ENCODE measurements around the gene TICRR.

Gene TICRR

DNA sequence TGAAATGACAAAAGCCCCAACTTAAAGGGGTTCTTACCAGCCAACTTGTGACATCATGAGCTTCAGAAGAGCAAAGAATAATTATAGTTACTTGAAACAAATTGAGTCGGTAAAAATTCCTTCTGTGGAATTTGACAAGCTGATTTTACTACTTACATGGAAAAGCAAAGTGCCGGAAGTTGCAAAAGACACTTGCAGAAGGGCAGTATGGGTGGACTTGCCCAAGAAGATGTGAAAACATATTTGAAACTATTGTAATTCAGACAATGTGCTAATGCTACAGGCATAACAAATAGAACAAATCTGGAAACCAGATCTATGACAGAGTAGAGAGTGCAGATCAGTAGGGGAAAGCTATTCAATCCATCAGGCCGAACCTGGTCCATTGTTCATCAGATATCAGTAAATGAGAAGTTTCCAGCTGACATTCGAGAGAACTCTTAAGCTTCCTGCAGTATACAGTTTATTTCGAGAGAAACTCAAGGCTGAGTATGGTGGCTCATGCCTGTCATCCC lies 82.5 kb downstream of the TICRR start:
- no peak for DNase-seq

DNA sequence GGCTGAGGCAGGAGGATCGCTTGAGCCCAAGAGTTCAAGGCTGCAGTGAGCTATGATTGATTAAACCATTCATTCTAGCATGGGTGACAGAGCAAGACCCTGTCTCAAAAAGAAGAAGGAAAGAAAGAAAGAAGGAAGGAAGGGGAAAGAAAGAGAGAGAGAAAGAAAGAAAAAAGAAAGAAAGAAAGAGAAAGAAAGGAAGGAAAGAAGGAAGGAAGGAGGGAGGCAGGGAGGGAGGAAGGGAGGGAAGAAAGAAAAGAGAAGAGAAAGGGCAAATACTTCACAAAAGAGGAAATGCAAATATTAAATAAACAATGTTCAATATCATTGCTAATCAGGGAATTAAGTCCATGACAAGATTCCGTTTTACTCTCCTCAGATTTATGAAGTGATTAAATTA lies 84.0 kb downstream of the TICRR start:
- no peak for DNase-seq

- no peak for DNase-seq
Observed at GRCh38 chr15:89660556-89660955, 85.3 kb downstream of the TICRR start.

GRCh38 chr15:89662893-89663626 lies 87.8 kb downstream of the TICRR start:
- DNase-seq, result no peak

- DNase-seq, result no peak
Observed at GRCh38 chr15:89664441-89665350, 89.4 kb downstream of the TICRR start.

DNA sequence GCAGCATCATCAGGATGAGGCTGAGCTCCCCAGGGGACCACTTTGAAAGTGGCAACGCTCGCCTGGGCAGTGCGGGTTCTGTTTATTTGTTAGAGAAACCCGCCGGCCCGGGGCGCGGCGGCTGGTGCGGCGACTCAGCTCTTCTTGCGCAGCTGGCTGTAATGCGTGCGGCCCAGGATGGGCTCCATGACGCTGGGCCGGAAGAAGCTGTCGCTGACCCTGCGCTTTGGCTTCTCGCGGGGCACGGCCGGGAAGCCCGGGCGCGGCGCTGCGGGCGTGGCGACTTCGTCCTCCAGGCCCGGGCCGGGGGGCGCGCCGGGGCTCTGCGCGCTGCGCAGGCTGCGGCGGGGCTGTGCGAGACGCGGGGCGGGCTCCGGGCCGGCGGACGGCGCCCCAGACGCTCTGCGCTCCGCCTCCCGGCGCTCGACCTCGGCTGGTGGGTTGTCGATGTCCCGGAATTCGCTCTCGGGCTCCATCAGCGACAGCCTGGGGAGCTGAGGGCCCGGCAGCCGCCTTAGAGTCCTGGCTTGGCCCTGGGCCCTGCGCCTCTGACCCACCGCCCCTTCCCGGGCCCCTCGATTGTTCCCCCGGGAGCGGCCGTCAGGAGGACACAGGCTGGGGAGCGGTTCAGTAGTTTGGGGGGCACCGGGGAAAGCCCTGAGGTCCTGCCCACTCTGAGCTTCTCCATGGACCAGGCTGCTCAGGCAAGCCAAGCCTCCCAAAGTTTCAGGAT lies 90.3 kb downstream of the TICRR start:
- DNase-seq, result no peak

GRCh38 chr15:89666184-89666857 lies 91.1 kb downstream of the TICRR start:
- no peak for DNase-seq

DNA sequence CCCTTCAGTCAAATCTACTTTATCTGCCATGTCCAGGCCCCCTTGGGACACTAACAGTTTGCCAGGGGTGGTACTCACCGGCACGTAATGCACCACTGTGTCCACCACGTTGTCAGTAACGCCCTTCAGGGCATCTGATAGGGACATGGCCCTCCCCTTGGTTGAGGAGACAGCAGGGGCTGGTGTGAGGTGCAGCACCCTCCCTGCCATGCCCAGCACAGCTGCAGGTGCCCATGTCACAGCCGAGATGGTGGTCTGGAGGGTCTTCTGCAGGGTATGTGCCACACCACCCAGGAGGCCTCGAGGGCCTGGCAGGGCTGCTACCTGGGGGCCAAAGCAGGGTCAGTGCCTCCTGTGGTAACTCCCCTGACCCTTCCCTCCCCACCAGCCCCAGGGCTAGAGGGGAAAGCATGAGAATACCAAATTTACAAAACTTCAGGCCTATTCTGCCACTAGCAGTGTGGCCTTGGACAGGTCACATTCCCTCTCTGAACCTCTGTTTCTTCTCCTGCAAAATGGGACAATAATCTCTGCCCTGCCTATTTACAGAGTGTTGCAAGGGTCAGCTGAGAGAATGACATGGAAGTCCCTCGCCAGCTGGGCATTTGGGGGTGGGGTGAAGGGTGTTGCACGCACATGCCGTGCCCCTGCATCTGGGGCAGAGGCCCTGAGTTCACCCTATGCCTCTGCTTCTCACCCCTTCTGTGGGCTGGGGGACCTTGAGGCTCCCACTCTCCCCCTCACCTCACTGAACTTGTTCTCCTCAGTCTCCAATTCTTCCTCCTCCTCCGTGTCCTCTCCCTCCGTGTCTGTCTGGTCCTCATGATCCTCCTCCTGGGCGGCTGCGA lies 91.8 kb downstream of the TICRR start:
- DNase-seq, result no peak

DNA sequence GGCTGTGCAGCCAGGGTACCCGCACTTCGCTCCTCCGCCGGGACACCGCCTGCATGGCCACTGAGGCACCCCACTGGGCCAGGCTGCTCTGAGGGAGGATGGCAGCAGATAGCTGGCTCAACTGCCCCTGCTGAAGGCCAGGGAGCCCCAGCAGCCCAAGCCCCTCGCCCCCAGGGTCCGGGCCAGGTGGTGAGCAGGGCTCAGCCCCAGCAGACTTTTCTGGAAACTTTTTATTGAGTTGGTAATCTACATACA lies 92.4 kb downstream of the TICRR start:
- DNase-seq, result no peak

DNA sequence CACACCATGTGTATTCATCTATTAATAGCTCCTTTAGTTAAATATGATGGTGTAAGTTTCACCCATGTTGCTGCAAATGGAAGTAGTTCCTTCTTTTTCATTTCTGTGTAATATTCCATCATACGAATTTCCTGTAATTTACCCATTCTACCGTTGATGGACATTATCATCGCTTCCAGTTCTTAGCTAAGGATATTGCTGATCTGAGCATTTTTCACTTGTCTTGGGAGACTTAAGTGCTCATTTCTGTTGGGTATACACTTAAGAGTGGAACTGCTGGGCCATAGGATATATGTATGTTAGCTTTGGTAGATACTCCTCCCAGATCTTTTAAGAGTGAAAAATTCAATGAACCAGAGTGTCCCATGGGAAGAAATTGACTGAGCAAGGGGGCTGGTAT lies 92.9 kb downstream of the TICRR start:
- DNase-seq, result no peak

- DNase-seq, result no peak
Observed at GRCh38 chr15:89669309-89669865, 94.1 kb downstream of the TICRR start.

- no peak for DNase-seq
Observed at GRCh38 chr15:89669941-89670340, 94.7 kb downstream of the TICRR start.

GRCh38 chr15:89670971-89671560 lies 95.8 kb downstream of the TICRR start:
- no peak for DNase-seq

DNA sequence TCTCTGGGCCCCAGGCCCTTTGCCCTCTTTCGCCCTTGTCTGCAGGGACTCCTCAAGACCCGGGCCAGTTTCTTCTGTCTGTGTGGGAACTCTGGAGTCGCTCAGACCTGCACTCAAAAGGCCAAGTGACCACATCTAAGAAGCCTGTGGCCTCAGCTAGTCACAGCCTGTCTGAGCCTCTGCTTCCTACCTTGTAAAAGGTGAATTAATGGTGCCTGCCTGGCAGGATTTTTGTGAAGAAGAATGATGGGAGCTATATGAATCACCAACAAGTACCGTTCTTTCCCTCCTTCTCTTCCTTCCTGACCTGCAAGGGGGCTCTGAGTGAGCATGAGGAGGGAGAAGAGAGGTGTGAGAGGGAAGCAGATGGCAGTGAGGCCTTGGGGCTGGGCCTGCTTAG lies 96.4 kb downstream of the TICRR start:
- DNase-seq, result no peak

DNA sequence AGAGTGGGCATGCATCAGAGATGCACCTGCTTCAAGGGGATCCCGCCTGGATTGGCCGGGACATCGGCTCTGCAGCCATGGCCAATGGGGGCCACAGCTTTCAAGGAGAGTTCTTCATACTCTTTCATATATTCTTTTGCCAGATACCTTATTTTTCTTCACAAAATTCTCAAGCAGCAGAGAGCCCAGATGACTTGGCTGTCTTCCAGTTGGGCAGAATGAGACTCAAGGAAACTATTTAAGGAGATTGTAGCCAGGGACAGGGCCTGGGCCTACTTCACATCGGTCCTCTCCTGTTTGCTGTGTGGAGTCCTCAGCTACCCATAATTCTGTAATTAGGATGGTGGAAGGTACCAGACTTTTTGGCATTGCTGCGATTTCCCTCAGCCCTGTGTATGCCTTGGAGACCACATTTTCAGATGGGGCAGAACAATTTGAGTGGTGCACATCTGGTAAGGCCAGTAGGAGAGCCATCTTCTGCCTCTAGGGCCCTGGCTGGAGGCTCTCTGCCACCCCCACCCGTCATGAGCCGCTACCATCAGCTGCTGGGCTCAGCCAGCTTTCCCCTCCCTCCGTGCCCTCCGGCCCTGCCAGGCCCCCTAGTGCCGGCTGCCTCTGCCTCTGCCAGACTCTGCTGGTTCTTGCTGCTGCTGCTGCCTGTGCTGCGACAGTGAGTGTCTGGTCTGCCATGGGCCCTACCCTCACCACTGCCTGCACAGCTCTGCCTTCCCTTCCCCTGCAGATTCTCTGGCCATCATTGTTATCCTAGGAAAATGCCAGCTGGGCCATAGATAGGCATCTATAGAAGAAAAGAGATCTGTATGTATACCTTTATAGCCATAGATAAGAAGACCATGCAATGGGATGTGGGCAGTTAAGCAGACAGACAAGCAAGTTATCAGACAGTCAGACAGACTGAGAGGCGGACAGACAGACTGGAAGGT lies 97.2 kb downstream of the TICRR start:
- DNase-seq, result no peak

DNA sequence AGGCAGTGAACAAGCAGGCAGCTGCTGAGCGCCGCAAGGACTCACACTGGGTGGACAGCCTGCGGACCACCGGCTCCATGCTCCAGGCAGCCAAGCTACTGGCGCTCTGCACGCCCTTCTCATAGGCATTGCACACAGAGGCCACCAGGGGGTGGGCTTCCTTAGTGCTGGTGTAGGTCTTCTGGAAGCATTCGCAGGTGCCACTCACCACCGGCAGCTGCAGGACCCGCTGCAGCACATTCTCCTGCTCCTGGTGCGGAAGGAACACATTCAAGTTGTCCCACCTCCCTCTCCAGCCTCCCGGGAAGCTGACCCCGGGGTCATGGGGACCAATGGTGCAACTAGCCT lies 97.9 kb downstream of the TICRR start:
- no peak for DNase-seq

DNA sequence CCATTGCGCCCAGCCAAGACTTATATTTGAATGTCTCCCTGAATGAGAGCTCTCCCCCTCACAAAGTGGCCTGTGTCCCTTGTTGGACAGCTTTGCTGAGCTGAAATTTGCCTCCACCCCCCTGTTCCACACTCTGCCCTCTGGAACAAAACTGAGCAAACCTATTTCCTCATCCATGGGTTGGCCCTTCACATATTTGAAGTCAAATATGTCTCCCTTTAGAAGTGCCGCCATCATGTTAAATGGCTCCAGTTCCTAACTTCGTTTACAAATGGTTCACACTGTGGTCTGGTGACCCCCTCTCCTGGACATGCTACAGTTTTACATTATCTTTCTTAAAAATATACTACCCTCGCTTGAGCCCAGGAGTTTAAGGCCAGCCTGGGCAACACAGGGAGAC lies 99.3 kb downstream of the TICRR start:
- DNase-seq, result no peak

DNA sequence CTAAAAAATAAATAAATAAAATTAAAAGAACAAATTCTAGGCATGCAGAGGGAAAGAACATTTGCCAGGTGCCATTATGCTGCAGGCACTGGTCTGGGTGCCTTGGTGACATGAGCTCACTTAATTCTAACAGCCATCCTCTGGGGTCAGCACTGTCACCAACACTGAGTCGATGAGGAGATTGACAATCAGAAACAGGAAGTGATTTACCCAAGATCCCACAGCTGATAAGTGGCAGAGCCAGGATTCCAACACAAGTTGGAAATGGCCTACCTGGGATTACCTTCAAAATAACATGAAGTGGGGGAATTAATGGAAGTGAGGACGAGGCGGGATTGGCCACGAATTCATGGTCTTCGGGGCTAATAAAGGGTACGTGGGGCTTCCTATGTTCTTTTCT lies 100.3 kb downstream of the TICRR start:
- DNase-seq, result no peak

DNA sequence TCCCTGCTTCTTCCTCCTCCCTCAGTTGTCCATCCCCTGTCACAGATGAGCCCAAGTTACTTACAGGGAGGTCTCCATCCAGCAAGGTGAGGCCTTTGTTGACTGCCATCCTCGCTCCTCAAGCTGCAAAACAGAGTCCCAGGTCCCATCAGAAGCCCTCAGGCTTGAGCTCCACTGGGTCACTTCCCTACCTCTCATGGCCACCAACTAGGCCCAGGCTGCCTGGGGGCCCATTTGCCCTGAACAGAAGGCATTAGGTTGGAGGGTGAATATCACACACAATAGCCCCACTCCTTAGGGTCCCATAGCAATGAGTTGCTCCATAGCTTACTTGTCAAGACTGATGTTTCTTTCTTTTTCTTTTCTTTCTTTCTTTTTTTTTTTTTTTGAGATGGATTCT lies 102.1 kb downstream of the TICRR start:
- no peak for DNase-seq
